Astrocyte of the spinal cord (primary cell): ENCODE data around the gene NBEAL1.
"Not testable (repeated sequence)": the region's sequence is repeated elsewhere in the genome, so short reads cannot be mapped to it uniquely, and the experiment has no call there.

ENCODE experiments used
- DNase-seq: peaks from one replicate; pipeline ENCODE4 v3.0.0; 2011; ENCODE audit warnings: low read depth, low spot score
- H3K4me3 ChIP-seq: 2 replicates; pipeline ENCODE4 v1.5.1; 2011; ENCODE audit warnings: low read depth, mild to moderate bottlenecking, low read length, moderate library complexity
- CTCF ChIP-seq: IDR thresholded peaks from 2 replicates; pipeline ENCODE4 v1.5.1; 2012; ENCODE audit warnings: low read depth, mild to moderate bottlenecking, low read length, inconsistent platforms
- in situ Hi-C: cut with HindIII; loops from 2 replicates; pipeline ENCODE4 v1.10.0; 2017; ENCODE audit warnings: low sequenced_read_pairs

The NBEAL1 gene

GRCh38 chr2:203059567-203060240 lies 45.0 kb downstream of the NBEAL1 start:
- H3K4me3 ChIP-seq: no peak overlapping the region

GRCh38 chr2:203061346-203061745 lies 46.7 kb downstream of the NBEAL1 start:
- H3K4me3 ChIP-seq: no peak overlapping the region
- DNase-seq: peak; percentile 81
- no peak for TF ChIP-seq CTCF
- in situ Hi-C loops: no loop called here

More at GRCh38 chr2:203059567-203060240, 45.0 kb downstream of the NBEAL1 start:
- in situ Hi-C loops: no loop called here
- no peak for DNase-seq
- TF ChIP-seq CTCF: no peak

GRCh38 chr2:203062126-203062525 lies 47.5 kb downstream of the NBEAL1 start:
- in situ Hi-C loops: no loop called here
- DNase-seq: no peak
- no peak for TF ChIP-seq CTCF
- no peak overlapping the region for H3K4me3 ChIP-seq

GRCh38 chr2:203066519-203067091 lies 51.9 kb downstream of the NBEAL1 start:
- in situ Hi-C loops, H3K4me3 ChIP-seq, DNase-seq: not testable (repeated sequence)

- no peak overlapping the region for H3K4me3 ChIP-seq
- DNase-seq: no peak
- TF ChIP-seq CTCF: no peak
- in situ Hi-C loops: no loop called here
Observed at GRCh38 chr2:203070701-203071100, 56.0 kb downstream of the NBEAL1 start.

GRCh38 chr2:203071148-203071547 lies 56.5 kb downstream of the NBEAL1 start:
- no peak for TF ChIP-seq CTCF
- in situ Hi-C loops: no loop called here
- DNase-seq: no peak
- H3K4me3 ChIP-seq: no peak overlapping the region

- TF ChIP-seq CTCF: no peak
- no peak for DNase-seq
- in situ Hi-C loops: no loop called here
- H3K4me3 ChIP-seq: no peak overlapping the region
Observed at GRCh38 chr2:203072371-203072770, 57.7 kb downstream of the NBEAL1 start.
